ENCODE results near the gene CR2. TPM values are rescaled to one million over a fixed set of nuclear protein-coding genes. Genes with fewer than 3 reads are reported as not detected.

Gene CR2
- 1.4 TPM for total RNA-seq

- H3K4me3 ChIP-seq (ENCODE audit: low read length): peak within 1 kb of the TSS; percentile 39
- no peaks in the 10 kb centered on the region for H3K9me3 ChIP-seq (ENCODE audit: low read depth, low read length)
- peaks cover 22% of the 10 kb centered on the region for H3K4me1 ChIP-seq (ENCODE audit: insufficient read depth, low read length)
- H3K27me3 ChIP-seq (ENCODE audit: insufficient read depth, low read length): peaks cover 64% of the 10 kb centered on the region
These were observed at the start of gene CR2 for GRCh38 chr1:207454046-207454964. CR2 (plus strand) TSS chr1:207454328; CDS start chr1:207454419, 91 bp downstream.

DNA sequence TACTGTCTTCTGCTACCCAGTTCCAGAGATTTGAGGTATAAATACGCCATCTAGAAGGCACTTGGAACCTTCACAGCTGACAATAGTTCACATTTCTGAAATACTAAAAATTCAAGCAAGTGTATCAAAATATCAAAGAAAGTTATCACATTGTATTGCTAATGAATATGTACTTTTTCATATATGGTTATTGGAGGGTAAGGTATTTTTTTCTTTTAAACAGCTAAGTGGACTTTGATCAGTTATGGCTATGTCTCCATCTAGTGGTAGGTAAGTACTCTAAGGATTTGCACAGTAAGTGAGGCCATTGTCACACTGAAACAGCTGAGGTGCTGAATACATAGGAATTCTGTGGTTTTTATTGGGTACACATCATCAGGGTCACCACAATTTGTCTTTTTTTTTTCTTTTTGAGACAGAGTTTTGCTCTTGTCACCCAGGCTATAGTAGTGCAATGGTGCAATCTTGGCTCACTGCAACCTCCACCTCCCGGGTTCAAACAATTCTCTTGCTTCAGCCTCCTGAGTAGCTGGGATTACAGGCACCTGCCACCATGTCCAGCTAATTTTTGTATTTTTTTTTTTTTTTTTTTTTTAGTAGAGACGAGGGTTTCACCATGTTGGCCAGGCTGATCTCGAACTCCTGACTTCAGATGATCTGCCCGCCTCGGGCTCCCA is 49.1 kb upstream of the CR2 start:
- Histone ChIP-seq H3K4me3 (ENCODE audit: low read length) (no peak overlapping the region), H3K4me1 (ENCODE audit: insufficient read depth, low read length) (peaks cover 27% of the 10 kb centered on the region), H3K27me3 (ENCODE audit: insufficient read depth, low read length) (no peaks in the 10 kb centered on the region), H3K9me3 (ENCODE audit: low read depth, low read length) (no peaks in the 10 kb centered on the region)

DNA sequence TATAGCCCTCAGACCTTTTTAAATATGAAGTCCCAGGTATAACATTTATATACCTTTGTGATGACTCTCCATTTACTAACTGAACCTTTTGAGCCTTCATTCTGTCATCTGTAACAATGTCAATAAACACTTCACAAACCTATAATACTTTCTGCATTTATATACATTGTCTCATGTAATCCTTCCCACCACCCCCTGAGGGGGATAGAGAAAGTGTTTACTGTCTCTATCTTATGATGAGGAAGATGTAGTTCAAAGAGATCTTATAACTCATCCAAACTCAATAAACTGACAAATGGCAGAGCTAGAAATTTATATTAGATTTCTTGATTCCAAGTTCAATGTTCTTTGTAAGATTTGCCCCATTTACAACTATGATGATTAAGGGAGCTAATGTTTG is 48.3 kb upstream of the CR2 start:
- Histone ChIP-seq H3K9me3 (ENCODE audit: low read depth, low read length) (no peaks in the 10 kb centered on the region), H3K4me1 (ENCODE audit: insufficient read depth, low read length) (peaks cover 27% of the 10 kb centered on the region), H3K4me3 (ENCODE audit: low read length) (no peak overlapping the region), H3K27me3 (ENCODE audit: insufficient read depth, low read length) (no peaks in the 10 kb centered on the region)

- H3K27me3 ChIP-seq (ENCODE audit: insufficient read depth, low read length): no peaks in the 10 kb centered on the region
- no peak overlapping the region for H3K4me3 ChIP-seq (ENCODE audit: low read length)
- no peaks in the 10 kb centered on the region for H3K9me3 ChIP-seq (ENCODE audit: low read depth, low read length)
- peaks cover 39% of the 10 kb centered on the region for H3K4me1 ChIP-seq (ENCODE audit: insufficient read depth, low read length)
These were observed 46.4 kb upstream of the CR2 start for GRCh38 chr1:207407655-207408260.

GRCh38 chr1:207412845-207413244 is 41.3 kb upstream of the CR2 start:
- Histone ChIP-seq H3K4me3 (ENCODE audit: low read length) (no peak overlapping the region), H3K9me3 (ENCODE audit: low read depth, low read length) (no peaks in the 10 kb centered on the region), H3K27me3 (ENCODE audit: insufficient read depth, low read length) (no peaks in the 10 kb centered on the region), H3K4me1 (ENCODE audit: insufficient read depth, low read length) (peaks cover 74% of the 10 kb centered on the region)

GRCh38 chr1:207414606-207415108 is 39.5 kb upstream of the CR2 start:
- no peak overlapping the region for H3K4me3 ChIP-seq (ENCODE audit: low read length)

GRCh38 chr1:207417076-207417475 is 37.1 kb upstream of the CR2 start:
- H3K27me3 ChIP-seq (ENCODE audit: insufficient read depth, low read length): no peaks in the 10 kb centered on the region
- no peak overlapping the region for H3K4me3 ChIP-seq (ENCODE audit: low read length)
- H3K4me1 ChIP-seq (ENCODE audit: insufficient read depth, low read length): peaks cover 69% of the 10 kb centered on the region
- H3K9me3 ChIP-seq (ENCODE audit: low read depth, low read length): peaks cover 7% of the 10 kb centered on the region

More at GRCh38 chr1:207414606-207415108, 39.5 kb upstream of the CR2 start:
- Histone ChIP-seq H3K9me3 (ENCODE audit: low read depth, low read length) (peaks cover under 1% of the 10 kb centered on the region), H3K27me3 (ENCODE audit: insufficient read depth, low read length) (no peaks in the 10 kb centered on the region), H3K4me1 (ENCODE audit: insufficient read depth, low read length) (peaks cover 77% of the 10 kb centered on the region)

GRCh38 chr1:207418351-207418750 is 35.8 kb upstream of the CR2 start:
- H3K4me3 ChIP-seq (ENCODE audit: low read length): no peak overlapping the region
- peaks cover 59% of the 10 kb centered on the region for H3K4me1 ChIP-seq (ENCODE audit: insufficient read depth, low read length)
- peaks cover 7% of the 10 kb centered on the region for H3K9me3 ChIP-seq (ENCODE audit: low read depth, low read length)
- H3K27me3 ChIP-seq (ENCODE audit: insufficient read depth, low read length): no peaks in the 10 kb centered on the region

- Histone ChIP-seq H3K27me3 (ENCODE audit: insufficient read depth, low read length) (no peaks in the 10 kb centered on the region), H3K4me1 (ENCODE audit: insufficient read depth, low read length) (peaks cover 42% of the 10 kb centered on the region), H3K9me3 (ENCODE audit: low read depth, low read length) (peaks cover 7% of the 10 kb centered on the region), H3K4me3 (ENCODE audit: low read length) (no peak overlapping the region)
These were observed 34.0 kb upstream of the CR2 start for GRCh38 chr1:207420109-207420508.

DNA sequence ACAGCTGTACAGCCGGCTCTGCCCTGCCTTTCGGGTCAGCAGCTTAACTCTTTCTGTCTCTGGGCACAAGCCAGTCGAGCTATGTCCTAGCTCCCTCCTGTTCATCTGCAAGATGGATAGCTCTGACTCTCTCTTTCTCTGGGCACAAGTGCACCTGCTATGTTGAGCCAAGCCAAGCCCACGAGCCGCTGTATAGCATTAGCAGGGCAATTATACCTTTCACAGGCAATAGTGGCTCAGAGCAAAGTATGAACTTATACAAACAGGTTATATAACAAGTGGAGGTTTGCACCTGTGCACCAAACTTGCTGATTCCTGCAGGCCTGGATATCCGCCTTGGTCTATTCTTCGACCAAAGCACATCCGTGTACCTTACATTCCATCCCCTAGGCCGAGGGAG is 33.0 kb upstream of the CR2 start:
- Histone ChIP-seq H3K9me3 (ENCODE audit: low read depth, low read length) (peaks cover 7% of the 10 kb centered on the region), H3K4me1 (ENCODE audit: insufficient read depth, low read length) (peaks cover 32% of the 10 kb centered on the region), H3K4me3 (ENCODE audit: low read length) (no peak overlapping the region), H3K27me3 (ENCODE audit: insufficient read depth, low read length) (no peaks in the 10 kb centered on the region)

DNA sequence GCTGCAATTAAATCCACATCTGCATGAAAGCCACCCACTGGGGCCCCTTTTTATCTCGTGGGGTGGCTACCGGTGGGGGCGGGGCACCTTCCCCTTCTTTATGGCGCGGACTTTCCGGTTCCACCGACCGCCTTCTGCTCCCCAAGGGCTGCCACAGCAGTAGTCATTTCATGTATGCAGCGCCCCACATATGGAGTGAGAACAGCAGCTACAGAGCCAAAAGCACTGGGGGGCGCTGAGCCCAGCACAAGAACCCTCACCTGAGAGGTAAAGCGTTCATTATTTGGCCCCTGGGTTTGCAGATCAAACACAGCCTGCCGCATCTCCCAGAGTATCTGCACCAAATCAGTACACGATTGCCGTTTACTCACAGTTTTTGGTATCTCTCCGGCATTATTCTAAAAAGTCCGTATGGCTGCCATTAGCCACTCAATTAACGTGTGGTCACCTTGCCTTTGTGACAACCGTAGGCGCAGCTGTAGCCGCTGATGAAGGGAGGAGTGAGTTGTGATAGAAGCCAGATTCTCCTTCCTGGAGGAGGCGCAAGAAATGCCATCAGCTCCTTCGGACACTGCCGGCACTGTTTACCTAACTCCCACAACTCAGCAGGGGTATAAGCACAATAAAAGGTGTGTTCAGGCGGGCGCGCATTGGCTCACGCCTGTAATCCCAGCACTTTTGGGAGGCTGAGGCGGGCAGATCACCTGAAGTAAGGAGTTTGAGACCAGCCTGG is 30.4 kb upstream of the CR2 start:
- Histone ChIP-seq H3K4me1 (ENCODE audit: insufficient read depth, low read length) (peaks cover 6% of the 10 kb centered on the region), H3K4me3 (ENCODE audit: low read length) (no peak overlapping the region), H3K9me3 (ENCODE audit: low read depth, low read length) (peaks cover 7% of the 10 kb centered on the region), H3K27me3 (ENCODE audit: insufficient read depth, low read length) (no peaks in the 10 kb centered on the region)

DNA sequence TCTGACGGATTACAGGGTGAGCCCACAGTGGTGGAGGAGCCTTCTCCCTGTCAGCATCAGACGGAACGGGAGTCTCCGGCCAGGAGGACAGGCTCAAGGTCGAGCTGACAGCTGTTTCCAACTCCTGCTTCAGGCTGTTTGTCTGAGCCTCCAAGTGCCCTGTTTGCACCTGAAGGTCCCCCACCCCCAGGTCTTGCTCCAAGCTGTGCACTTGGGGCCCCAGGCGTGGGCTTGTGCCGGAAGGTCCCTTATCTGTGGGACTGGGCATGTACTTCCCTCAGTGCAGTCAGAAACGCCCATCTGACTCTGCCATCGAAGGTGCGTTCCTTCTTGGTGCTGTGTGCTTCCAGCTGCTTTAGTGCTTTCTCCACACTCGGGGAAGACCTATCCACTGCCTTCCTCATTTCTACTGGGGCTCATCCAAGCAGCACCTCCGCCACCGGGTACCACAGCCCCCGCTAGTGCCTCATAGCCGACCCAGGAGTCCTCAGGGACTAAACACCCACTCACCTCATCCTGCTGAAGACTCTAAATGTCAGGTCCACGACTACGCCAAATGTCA is 29.5 kb upstream of the CR2 start:
- H3K4me3 ChIP-seq (ENCODE audit: low read length): no peak overlapping the region
- H3K27me3 ChIP-seq (ENCODE audit: insufficient read depth, low read length): no peaks in the 10 kb centered on the region
- H3K4me1 ChIP-seq (ENCODE audit: insufficient read depth, low read length): peaks cover 8% of the 10 kb centered on the region
- peaks cover 7% of the 10 kb centered on the region for H3K9me3 ChIP-seq (ENCODE audit: low read depth, low read length)

- Histone ChIP-seq H3K4me1 (ENCODE audit: insufficient read depth, low read length) (peaks cover 12% of the 10 kb centered on the region), H3K9me3 (ENCODE audit: low read depth, low read length) (no peaks in the 10 kb centered on the region), H3K27me3 (ENCODE audit: insufficient read depth, low read length) (no peaks in the 10 kb centered on the region), H3K4me3 (ENCODE audit: low read length) (no peak overlapping the region)
These were observed 26.1 kb upstream of the CR2 start for GRCh38 chr1:207427832-207428585.

- Histone ChIP-seq H3K9me3 (ENCODE audit: low read depth, low read length) (no peaks in the 10 kb centered on the region), H3K27me3 (ENCODE audit: insufficient read depth, low read length) (no peaks in the 10 kb centered on the region), H3K4me3 (ENCODE audit: low read length) (no peak overlapping the region), H3K4me1 (ENCODE audit: insufficient read depth, low read length) (peaks cover 12% of the 10 kb centered on the region)
These were observed 25.3 kb upstream of the CR2 start for GRCh38 chr1:207428783-207429182.
